PC-3 (cell line): ENCODE measurements around the gene TPST2.

Experiments used
- EZH2 ChIP-seq: fragments of 300-600 bp; sonication (generic); IDR thresholded peaks from one replicate; pipeline ENCODE4 v1.6.1; 2017; ENCODE audit warnings: antibody characterized with exemption, mild to moderate bottlenecking, low read length; ENCODE audit not compliant: unreplicated experiment
- EZH2phosphoT487 ChIP-seq: fragments of 300-600 bp; sonication (generic); IDR thresholded peaks from 2 replicates; pipeline ENCODE4 v1.6.1; 2018; ENCODE audit warnings: mild to moderate bottlenecking, antibody characterized with exemption, low read length, borderline replicate concordance
- TF ChIP-seq, protein P1 (sequence below): fragments of 300-600 bp; sonication (generic); conservative IDR thresholded peaks from 2 replicates; pipeline ENCODE4 v1.5.1; 2017; ENCODE audit warnings: antibody characterized with exemption, low read depth, mild to moderate bottlenecking, low read length

GRCh38 chr22:26486394-26486793 is 103.5 kb downstream of the TPST2 start:
- TF ChIP-seq, protein P1, sequence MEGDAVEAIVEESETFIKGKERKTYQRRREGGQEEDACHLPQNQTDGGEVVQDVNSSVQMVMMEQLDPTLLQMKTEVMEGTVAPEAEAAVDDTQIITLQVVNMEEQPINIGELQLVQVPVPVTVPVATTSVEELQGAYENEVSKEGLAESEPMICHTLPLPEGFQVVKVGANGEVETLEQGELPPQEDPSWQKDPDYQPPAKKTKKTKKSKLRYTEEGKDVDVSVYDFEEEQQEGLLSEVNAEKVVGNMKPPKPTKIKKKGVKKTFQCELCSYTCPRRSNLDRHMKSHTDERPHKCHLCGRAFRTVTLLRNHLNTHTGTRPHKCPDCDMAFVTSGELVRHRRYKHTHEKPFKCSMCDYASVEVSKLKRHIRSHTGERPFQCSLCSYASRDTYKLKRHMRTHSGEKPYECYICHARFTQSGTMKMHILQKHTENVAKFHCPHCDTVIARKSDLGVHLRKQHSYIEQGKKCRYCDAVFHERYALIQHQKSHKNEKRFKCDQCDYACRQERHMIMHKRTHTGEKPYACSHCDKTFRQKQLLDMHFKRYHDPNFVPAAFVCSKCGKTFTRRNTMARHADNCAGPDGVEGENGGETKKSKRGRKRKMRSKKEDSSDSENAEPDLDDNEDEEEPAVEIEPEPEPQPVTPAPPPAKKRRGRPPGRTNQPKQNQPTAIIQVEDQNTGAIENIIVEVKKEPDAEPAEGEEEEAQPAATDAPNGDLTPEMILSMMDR: no peak
- TF ChIP-seq EZH2phosphoT487 (no peak), EZH2 (no peak)
